Spleen (tissue), 7 donors: Measurements from ENCODE around the gene TSEN15.
A peak's percentile ranks its signal among the peaks of the same experiment; 100 is the strongest.

ENCODE experiments used
- POLR2A ChIP-seq, 3 donors: fragments of 450-650 bp; IDR thresholded peaks; one replicate each; pipeline ENCODE4 v1.5.1; 2017; ENCODE audit warnings: antibody characterized with exemption in 3 of 3, mild to moderate bottlenecking in 1 of 3
- POLR2AphosphoS5 ChIP-seq, 3 donors: sonication (generic); formaldehyde crosslinking; IDR thresholded peaks; one replicate each; pipeline ENCODE4 v1.5.1; 2017; ENCODE audit warnings: antibody characterized with exemption in 3 of 3
- TF ChIP-seq, protein P1 (sequence below), 11 experiments: fragments of 200-600 bp in 7 of 11; fragments of 450-650 bp in 4 of 11; sonication (generic) in 4 of 11; IDR thresholded peaks in 8 of 11; conservative IDR thresholded peaks in 3 of 11; 1 replicate in 7 of 11; 2 replicates in 4 of 11; pipeline versions ENCODE4 v1.4.0 to v1.8.0; 2016 to 2021; ENCODE audit warnings: antibody characterized with exemption in 11 of 11, inconsistent platforms in 4 of 11, mild to moderate bottlenecking in 1 of 11
- donor health status: DM: no; HTN: no; CAD: no; lungs with moderate emphysema.
- donor health status: DM: no; HTN: no; CAD: no.
- donor health status: DM: no; HTN: no; CAD: no.

DNA sequence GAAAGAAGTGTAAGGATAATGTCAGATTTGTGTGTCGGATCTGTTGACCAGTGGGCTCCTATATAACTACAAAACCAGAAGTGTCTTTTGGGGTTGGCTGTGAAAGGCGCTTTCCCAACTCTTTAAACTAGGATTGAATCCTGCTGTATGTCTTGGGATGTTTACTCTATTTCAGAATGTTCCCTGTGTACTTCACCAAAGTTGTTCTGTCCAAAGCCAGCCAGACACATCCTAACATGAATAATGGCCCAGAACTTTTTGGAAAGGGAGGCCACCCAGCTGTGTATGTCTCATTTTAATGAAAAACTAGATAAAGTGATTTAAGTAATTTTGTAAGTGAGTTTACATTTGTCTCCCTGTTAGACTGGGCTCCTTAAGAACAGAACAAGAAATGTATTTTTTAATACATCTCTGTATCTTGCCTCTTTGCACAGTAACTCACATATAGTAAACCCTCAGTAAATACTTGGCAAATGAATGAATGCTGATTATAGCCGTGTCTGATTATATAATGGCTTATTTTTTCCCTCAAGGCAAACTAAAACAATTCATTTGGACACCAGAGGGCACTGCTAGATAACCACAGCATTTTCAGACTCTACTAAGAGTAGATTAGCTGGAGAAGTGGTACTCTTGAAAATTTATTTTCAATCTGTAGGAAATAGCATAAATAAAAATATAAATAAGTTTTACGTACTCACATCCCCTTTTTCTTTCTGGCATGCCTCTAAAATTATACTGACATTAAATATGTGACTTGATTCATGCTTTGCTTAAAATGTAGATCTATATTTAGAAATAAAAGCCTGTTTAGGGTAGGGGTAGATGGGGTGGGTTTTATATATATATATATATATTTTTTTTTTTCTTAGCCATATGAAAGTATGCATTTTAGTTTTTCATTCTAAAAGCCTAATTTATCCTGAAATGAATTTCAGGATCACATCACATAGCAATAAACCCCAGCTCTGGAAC is 23.8 kb downstream of the TSEN15 start:
- TF ChIP-seq, protein P1, sequence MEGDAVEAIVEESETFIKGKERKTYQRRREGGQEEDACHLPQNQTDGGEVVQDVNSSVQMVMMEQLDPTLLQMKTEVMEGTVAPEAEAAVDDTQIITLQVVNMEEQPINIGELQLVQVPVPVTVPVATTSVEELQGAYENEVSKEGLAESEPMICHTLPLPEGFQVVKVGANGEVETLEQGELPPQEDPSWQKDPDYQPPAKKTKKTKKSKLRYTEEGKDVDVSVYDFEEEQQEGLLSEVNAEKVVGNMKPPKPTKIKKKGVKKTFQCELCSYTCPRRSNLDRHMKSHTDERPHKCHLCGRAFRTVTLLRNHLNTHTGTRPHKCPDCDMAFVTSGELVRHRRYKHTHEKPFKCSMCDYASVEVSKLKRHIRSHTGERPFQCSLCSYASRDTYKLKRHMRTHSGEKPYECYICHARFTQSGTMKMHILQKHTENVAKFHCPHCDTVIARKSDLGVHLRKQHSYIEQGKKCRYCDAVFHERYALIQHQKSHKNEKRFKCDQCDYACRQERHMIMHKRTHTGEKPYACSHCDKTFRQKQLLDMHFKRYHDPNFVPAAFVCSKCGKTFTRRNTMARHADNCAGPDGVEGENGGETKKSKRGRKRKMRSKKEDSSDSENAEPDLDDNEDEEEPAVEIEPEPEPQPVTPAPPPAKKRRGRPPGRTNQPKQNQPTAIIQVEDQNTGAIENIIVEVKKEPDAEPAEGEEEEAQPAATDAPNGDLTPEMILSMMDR (IDR thresholded peaks at IDR 0.05 in 8 of 11, conservative IDR thresholded peaks at IDR 0.05 in 3 of 11) = peak in 10 of 11 experiments; percentile 36 to 73 (median 60)
- no peak for TF ChIP-seq POLR2A (IDR thresholded peaks at IDR 0.05)
- TF ChIP-seq POLR2AphosphoS5 (IDR thresholded peaks at IDR 0.05) = no peak
